ENCODE results near the gene PODNL1.

The PODNL1 gene

GRCh38 chr19:13962699-13963602 lies 24.7 kb upstream of the PODNL1 start:
- no peak for DNase-seq (ENCODE audit: low spot score)
- in situ Hi-C loops (cut with MboI; ENCODE audit: low sequenced_read_pairs, unreplicated experiment), result no loop called here
- TF ChIP-seq CTCF (IDR thresholded peaks at IDR 0.05; ENCODE audit: borderline replicate concordance, control extremely low read depth, extremely low read depth, insufficient read depth, missing control alignments), result no peak

DNA sequence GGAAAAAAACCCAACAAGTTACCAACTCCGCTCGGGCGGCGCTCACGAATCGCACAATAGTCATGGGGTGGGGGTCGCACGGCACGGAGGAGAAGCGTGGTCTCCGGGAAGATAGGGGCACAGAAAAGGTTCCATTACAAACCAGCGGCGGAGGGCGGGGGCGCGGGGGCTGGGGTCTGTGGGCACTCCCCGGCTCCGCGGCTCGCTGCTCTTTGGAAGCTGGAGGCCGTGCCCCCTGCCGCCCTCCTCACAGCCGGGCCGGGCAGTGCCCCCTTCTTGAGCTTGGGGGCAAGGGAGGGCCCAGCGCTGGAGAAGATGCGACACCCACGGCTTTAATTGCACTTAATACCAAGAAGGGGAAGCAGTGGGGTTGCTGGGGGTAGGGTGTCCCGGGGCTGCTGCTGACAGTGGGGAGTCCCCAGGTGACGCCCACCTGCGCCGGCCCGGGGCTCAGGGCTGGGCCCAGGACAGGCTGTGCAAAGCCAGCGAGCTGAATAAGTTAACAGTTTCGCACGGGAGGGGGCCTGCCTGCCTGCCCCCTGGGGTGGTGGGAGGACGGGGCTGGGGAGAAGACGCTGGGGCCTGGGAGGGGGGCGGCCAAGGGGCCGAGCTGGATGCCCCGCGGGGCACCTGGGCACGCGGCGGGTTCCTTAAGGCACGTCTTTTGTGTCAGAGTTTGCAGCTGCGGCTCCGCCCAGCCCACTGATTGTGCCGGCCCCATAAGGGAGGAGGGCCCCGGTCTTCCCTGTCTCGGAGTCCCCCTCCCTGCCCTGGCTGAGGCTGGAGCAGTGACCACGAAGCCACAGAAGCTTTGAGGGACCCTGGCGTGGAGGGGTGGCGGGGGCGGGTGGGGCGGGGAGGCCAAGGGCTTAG lies 23.8 kb upstream of the PODNL1 start:
- TF ChIP-seq CTCF (IDR thresholded peaks at IDR 0.05; ENCODE audit: borderline replicate concordance, control extremely low read depth, extremely low read depth, insufficient read depth, missing control alignments), result no peak
- DNase-seq (ENCODE audit: low spot score), result no peak
- in situ Hi-C loops (cut with MboI; ENCODE audit: low sequenced_read_pairs, unreplicated experiment), result no loop called here

GRCh38 chr19:13960863-13961784 lies 22.9 kb upstream of the PODNL1 start:
- TF ChIP-seq CTCF (IDR thresholded peaks at IDR 0.05; ENCODE audit: borderline replicate concordance, control extremely low read depth, extremely low read depth, insufficient read depth, missing control alignments), result no peak
- in situ Hi-C loops (cut with MboI; ENCODE audit: low sequenced_read_pairs, unreplicated experiment), result no loop called here
- no peak for DNase-seq (ENCODE audit: low spot score)

DNA sequence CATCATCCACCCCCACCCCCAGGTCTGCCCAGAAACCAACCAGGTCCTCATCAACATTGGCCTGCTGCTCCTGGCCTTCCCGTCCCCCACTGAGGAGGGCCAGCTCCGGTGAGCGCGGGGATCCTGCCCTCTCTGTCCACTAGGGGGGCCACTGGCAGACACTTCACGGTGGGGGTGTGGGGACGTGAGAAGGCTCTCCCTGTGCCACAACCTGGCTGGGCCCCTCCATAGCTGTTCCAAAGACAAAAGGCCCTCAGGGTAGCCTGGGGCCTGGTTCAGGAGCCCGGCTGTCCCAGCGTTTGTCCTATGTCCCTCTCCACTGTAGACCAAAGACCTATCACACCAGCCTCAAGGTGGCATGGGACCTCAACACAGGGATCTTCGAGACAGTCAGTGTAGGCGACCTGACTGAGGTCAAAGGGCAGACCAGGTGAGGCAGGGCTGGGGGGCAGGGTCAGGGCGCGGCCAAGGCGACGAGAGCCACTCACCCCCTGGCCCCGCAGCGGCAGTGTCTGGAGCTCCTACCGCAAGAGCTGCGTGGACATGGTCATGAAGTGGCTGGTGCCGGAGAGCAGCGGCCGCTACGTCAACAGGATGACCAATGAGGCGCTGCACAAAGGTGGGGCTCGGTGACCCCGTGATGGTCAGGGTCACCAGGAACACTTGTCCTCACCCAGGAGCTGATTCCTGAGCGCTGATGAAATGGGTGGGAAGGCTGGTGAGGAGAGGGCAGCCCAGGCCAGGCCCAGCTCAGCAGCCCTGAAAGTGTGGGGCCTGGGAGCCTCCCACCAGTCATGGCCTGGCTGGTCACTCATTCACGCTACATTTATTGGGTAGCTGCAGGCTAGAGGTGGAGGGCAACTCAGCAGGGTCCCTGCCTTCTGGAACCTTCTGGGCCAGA lies 22.0 kb upstream of the PODNL1 start:
- TF ChIP-seq CTCF (IDR thresholded peaks at IDR 0.05; ENCODE audit: borderline replicate concordance, control extremely low read depth, extremely low read depth, insufficient read depth, missing control alignments), result no peak
- in situ Hi-C loops (cut with MboI; ENCODE audit: low sequenced_read_pairs, unreplicated experiment), result no loop called here
- DNase-seq (ENCODE audit: low spot score), result no peak

DNA sequence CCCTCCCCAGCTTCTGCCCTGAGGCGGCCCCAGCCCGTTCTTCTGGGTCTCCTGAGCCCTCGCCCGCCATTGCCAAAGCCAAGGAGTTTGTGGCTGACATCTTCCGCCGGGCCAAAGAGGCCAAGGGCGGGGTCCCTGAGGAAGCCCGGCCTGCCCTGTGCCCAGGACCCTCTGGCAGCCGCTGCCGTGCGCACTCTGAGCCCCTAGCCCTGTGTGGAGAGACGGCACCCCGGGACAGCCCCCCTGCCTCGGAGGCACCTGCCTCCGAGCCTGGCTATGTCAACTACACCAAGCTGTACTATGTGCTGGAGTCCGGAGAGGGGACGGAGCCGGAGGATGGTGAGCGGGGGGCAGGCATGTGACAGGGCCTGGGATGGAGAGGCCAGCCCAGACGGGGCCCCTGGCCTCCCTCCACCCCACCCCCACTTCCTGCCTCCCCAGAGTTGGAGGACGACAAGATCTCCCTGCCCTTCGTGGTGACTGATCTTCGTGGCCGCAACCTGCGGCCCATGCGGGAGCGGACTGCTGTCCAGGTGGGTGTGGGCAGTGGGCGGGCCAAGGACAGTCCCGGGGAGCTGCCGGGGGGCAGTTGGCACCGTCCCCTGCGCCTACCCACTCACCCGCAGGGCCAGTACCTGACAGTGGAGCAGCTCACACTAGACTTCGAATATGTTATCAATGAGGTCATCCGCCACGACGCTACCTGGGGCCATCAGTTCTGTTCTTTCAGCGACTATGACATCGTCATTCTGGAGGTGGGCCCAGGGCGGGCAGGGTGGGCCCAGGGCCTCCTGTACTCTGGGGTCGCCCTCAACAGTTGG lies 21.1 kb upstream of the PODNL1 start:
- in situ Hi-C loops (cut with MboI; ENCODE audit: low sequenced_read_pairs, unreplicated experiment), result no loop called here
- no peak for TF ChIP-seq CTCF (IDR thresholded peaks at IDR 0.05; ENCODE audit: borderline replicate concordance, control extremely low read depth, extremely low read depth, insufficient read depth, missing control alignments)
- DNase-seq (ENCODE audit: low spot score), result no peak
